GM12872 (cell line): ENCODE data around the gene RNF212.

Source experiments
- CTCF ChIP-seq: IDR thresholded peaks from 3 replicates; pipeline ENCODE4 v1.5.1; 2011; ENCODE audit warnings: low read depth, mild to moderate bottlenecking, low read length, moderate library complexity; ENCODE audit not compliant: insufficient read depth

RNF212 gene

DNA sequence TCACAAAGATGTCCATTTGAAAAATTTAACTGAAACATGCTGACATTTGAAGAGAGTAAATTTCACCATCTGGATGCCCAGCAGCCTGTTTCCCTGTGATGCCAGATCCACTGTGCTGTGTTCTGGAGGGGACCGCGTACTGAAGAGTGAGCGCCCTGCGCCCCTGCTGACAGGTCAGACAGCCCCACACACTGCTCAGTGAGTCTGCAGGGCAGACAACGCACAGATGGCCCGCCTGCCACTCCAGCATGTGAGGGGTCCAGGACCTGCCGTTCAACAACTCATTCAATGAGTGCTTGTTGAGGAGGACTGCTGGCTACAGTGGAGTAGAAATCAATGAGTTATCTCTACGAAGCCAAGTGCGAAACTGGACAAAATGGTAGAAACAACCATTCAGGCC, 52.7 kb downstream of the RNF212 start:
- TF ChIP-seq CTCF = no peak

GRCh38 chr4:1060121-1060520, 53.2 kb downstream of the RNF212 start:
- no peak for TF ChIP-seq CTCF

- no peak for TF ChIP-seq CTCF
These were observed 54.2 kb downstream of the RNF212 start for GRCh38 chr4:1058997-1059665.

- TF ChIP-seq CTCF = no peak
These were observed 55.0 kb downstream of the RNF212 start for GRCh38 chr4:1058198-1058996.

DNA sequence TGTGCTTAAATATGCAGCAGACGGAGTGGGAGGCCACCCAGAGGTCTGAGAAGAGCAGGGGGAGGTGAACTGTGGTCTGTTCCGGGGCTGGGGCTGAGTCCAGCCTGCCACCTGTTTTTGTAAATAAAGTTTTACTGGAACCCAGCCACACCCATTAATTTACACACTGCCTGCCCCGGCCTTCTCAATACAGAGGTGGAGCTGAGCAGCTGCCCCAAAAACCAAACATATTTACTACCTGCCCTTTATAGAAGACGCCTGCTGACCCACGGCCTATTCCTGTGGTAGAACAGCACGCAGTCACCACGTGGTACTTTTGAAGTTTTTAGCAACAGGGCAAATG, 56.0 kb downstream of the RNF212 start:
- TF ChIP-seq CTCF = no peak

- no peak for TF ChIP-seq CTCF
These were observed 56.5 kb downstream of the RNF212 start for GRCh38 chr4:1056671-1057402.
